Vagina (tissue), 2 donors: ENCODE measurements around the gene PTPN6. TPM values are rescaled to one million over a fixed set of nuclear protein-coding genes. Genes with fewer than 3 reads are reported as not detected.
A peak's percentile ranks its signal among the peaks of the same experiment; 100 is the strongest.

Experiments used
- DNase-seq, 2 donors: peaks; one replicate each; pipeline ENCODE4 v3.0.0-alpha.2; 2017; ENCODE audit errors: extremely low spot score in 2 of 2
- H3K27ac ChIP-seq: fragments of 200-600 bp; sonication (generic); one replicate; pipeline ENCODE4 v1.5.1; 2019
- H3K27me3 ChIP-seq: fragments of 200-600 bp; sonication (generic); one replicate; pipeline ENCODE4 v1.5.1; 2019
- H3K36me3 ChIP-seq, 2 donors: fragments of 200-600 bp; sonication (generic); one replicate each; pipeline ENCODE4 v1.5.1; 2017 to 2019
- H3K4me1 ChIP-seq: fragments of 200-600 bp; sonication (generic); one replicate; pipeline ENCODE4 v1.5.1; 2019
- H3K4me3 ChIP-seq, 2 donors: fragments of 200-600 bp; sonication (generic); 1 replicate in 1 of 2; 2 replicates in 1 of 2; pipeline ENCODE4 v1.5.1; 2016 to 2019
- H3K9me3 ChIP-seq: fragments of 200-600 bp; sonication (generic); one replicate; pipeline ENCODE4 v1.5.1; 2019
- CTCF ChIP-seq, 3 experiments: fragments of 450-650 bp in 2 of 3; fragments of 200-600 bp in 1 of 3; sonication (generic) in 1 of 3; IDR thresholded peaks; one replicate each; pipeline ENCODE4 v1.5.1; 2017 to 2019; ENCODE audit warnings: antibody characterized with exemption in 3 of 3, mild to moderate bottlenecking in 2 of 3, moderate library complexity in 2 of 3
- POLR2A ChIP-seq, 2 donors: fragments of 450-650 bp; IDR thresholded peaks; one replicate each; pipeline ENCODE4 v1.6.1; 2017; ENCODE audit warnings: antibody characterized with exemption in 2 of 2, mild to moderate bottlenecking in 2 of 2, moderate library complexity in 2 of 2
- POLR2AphosphoS5 ChIP-seq, 2 donors: sonication (generic); formaldehyde crosslinking; IDR thresholded peaks; one replicate each; pipeline ENCODE4 v1.9.0; 2017; ENCODE audit warnings: antibody characterized with exemption in 2 of 2, mild to moderate bottlenecking in 2 of 2, low read depth in 1 of 2; ENCODE audit not compliant: insufficient read depth in 1 of 2
- intact Hi-C: fragments of 100-400 bp; cut with DNase I; formaldehyde crosslinking; loops from one replicate; pipeline ENCODE4 v1.15.1; 2023
- total RNA-seq: library from RNA; depleted of rRNA; stranded (reverse); fragments of >200 nt; gene quantifications from one replicate; pipeline ENCODE4 v1.2.3, GENCODE V29; 2016

Gene PTPN6
- total RNA-seq, 1 donor from 2014 or later = 17.4 TPM

GRCh38 chr12:6946033-6946919, 4.9 kb upstream of the PTPN6 start:
- Histone ChIP-seq H3K27me3 (no peaks in the 10 kb centered on the region), H3K9me3 (no peaks in the 10 kb centered on the region), H3K4me3 (peak overlapping the region; percentile 27 to 35), H3K36me3 (no peaks in the 10 kb centered on the region), H3K27ac (peak overlapping the region; percentile 95), H3K4me1 (peaks cover 31% of the 10 kb centered on the region)
- TF ChIP-seq CTCF (IDR thresholded peaks at IDR 0.05) = no peak
- TF ChIP-seq POLR2AphosphoS5 (IDR thresholded peaks at IDR 0.05; ENCODE audit: insufficient read depth in 1 of 2, low read depth in 1 of 2) = peak; percentile 77 to 78
- intact Hi-C loops = loop anchor here (5.0 kb wide), 1 partner anchor 166 kb away; no protein-coding TSS in a partner anchor
- no peak for DNase-seq

- intact Hi-C loops = loop anchor here (5.0 kb wide), 1 partner anchor 165 kb away; no protein-coding TSS in a partner anchor
These were observed 4.2 kb upstream of the PTPN6 start for GRCh38 chr12:6946920-6947374.

GRCh38 chr12:6947615-6948014, 3.5 kb upstream of the PTPN6 start:
- TF ChIP-seq CTCF (IDR thresholded peaks at IDR 0.05) (no peak), POLR2A (IDR thresholded peaks at IDR 0.05) (no peak), POLR2AphosphoS5 (IDR thresholded peaks at IDR 0.05; ENCODE audit: insufficient read depth in 1 of 2, low read depth in 1 of 2) (no peak)
- no peaks in the 10 kb centered on the region for H3K27me3 ChIP-seq
- no peak overlapping the region for H3K4me3 ChIP-seq
- H3K9me3 ChIP-seq = no peaks in the 10 kb centered on the region
- DNase-seq = no peak
- no peaks in the 10 kb centered on the region for H3K36me3 ChIP-seq
- H3K4me1 ChIP-seq = peaks cover 30% of the 10 kb centered on the region
- intact Hi-C loops = loop anchor here (5.0 kb wide), 1 partner anchor 165 kb away; no protein-coding TSS in a partner anchor
- H3K27ac ChIP-seq = no peak overlapping the region

More at GRCh38 chr12:6946920-6947374, 4.2 kb upstream of the PTPN6 start:
- Histone ChIP-seq H3K4me1 (peaks cover 31% of the 10 kb centered on the region), H3K36me3 (no peaks in the 10 kb centered on the region), H3K27ac (peak overlapping the region; percentile 95), H3K4me3 (peak overlapping the region; percentile 27 to 35), H3K27me3 (no peaks in the 10 kb centered on the region), H3K9me3 (no peaks in the 10 kb centered on the region)
- TF ChIP-seq CTCF (IDR thresholded peaks at IDR 0.05) = no peak
- no peak for TF ChIP-seq POLR2AphosphoS5 (IDR thresholded peaks at IDR 0.05; ENCODE audit: insufficient read depth in 1 of 2, low read depth in 1 of 2)
- no peak for TF ChIP-seq POLR2A (IDR thresholded peaks at IDR 0.05)
- DNase-seq = no peak

GRCh38 chr12:6948873-6949594, 2.1 kb upstream of the PTPN6 start:
- TF ChIP-seq POLR2AphosphoS5 (IDR thresholded peaks at IDR 0.05; ENCODE audit: insufficient read depth in 1 of 2, low read depth in 1 of 2) (no peak), POLR2A (IDR thresholded peaks at IDR 0.05) (no peak), CTCF (IDR thresholded peaks at IDR 0.05) (no peak)
- H3K36me3 ChIP-seq = no peaks in the 10 kb centered on the region
- no peaks in the 10 kb centered on the region for H3K9me3 ChIP-seq
- intact Hi-C loops = loop anchor here (5.0 kb wide), 1 partner anchor 163 kb away; no protein-coding TSS in a partner anchor
- no peak overlapping the region for H3K27ac ChIP-seq
- no peaks in the 10 kb centered on the region for H3K27me3 ChIP-seq
- peaks cover 23% of the 10 kb centered on the region for H3K4me1 ChIP-seq
- H3K4me3 ChIP-seq = no peak overlapping the region
- DNase-seq = no peak
